SU-DHL-6 (cell line): ENCODE data around the gene NCOA4.

ENCODE experiments used
- CTCF ChIP-seq: fragments of 200-600 bp; sonication (generic); IDR thresholded peaks from one replicate; pipeline ENCODE4 v1.5.1; 2017; ENCODE audit warnings: antibody characterized with exemption, mild to moderate bottlenecking, low read length, moderate library complexity; ENCODE audit not compliant: insufficient read depth, poor library complexity, severe bottlenecking
- EZH2phosphoT487 ChIP-seq: fragments of 200-600 bp; sonication (generic), shearing (Covaris generic); conservative IDR thresholded peaks from 2 replicates; pipeline ENCODE4 v1.6.1; 2018; ENCODE audit warnings: mild to moderate bottlenecking, antibody characterized with exemption, low read length, moderate library complexity, mixed read lengths

GRCh38 chr10:46019569-46020343, 10.7 kb downstream of the NCOA4 start:
- TF ChIP-seq CTCF (no peak), EZH2phosphoT487 (no peak)
